ENCODE results near the gene ADISSP. TPM values are rescaled to one million over a fixed set of nuclear protein-coding genes. Genes with fewer than 3 reads are reported as not detected.

Gene ADISSP
- total RNA-seq, 1 donor from 2014 or later = 18.0 TPM

GRCh38 chr20:3744037-3744436 lies 23.5 kb downstream of the ADISSP start:
- Mint-ChIP-seq H3K27me3 (ENCODE audit: unreplicated experiment) (peaks cover 8% of the 10 kb centered on the region), H3K4me1 (ENCODE audit: unreplicated experiment) (peaks cover 22% of the 10 kb centered on the region), H3K4me3 (ENCODE audit: unreplicated experiment) (peak overlapping the region; percentile 73), H3K9me3 (ENCODE audit: unreplicated experiment) (no peaks in the 10 kb centered on the region), H3K36me3 (ENCODE audit: low read depth, unreplicated experiment) (peaks cover 4% of the 10 kb centered on the region), H3K27ac (ENCODE audit: unreplicated experiment) (no peak overlapping the region)
- TF ChIP-seq, protein P1, sequence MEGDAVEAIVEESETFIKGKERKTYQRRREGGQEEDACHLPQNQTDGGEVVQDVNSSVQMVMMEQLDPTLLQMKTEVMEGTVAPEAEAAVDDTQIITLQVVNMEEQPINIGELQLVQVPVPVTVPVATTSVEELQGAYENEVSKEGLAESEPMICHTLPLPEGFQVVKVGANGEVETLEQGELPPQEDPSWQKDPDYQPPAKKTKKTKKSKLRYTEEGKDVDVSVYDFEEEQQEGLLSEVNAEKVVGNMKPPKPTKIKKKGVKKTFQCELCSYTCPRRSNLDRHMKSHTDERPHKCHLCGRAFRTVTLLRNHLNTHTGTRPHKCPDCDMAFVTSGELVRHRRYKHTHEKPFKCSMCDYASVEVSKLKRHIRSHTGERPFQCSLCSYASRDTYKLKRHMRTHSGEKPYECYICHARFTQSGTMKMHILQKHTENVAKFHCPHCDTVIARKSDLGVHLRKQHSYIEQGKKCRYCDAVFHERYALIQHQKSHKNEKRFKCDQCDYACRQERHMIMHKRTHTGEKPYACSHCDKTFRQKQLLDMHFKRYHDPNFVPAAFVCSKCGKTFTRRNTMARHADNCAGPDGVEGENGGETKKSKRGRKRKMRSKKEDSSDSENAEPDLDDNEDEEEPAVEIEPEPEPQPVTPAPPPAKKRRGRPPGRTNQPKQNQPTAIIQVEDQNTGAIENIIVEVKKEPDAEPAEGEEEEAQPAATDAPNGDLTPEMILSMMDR (IDR thresholded peaks at IDR 0.05; ENCODE audit: unreplicated experiment) = no peak
- DNase-seq (ENCODE audit: low spot score) = no peak

DNA sequence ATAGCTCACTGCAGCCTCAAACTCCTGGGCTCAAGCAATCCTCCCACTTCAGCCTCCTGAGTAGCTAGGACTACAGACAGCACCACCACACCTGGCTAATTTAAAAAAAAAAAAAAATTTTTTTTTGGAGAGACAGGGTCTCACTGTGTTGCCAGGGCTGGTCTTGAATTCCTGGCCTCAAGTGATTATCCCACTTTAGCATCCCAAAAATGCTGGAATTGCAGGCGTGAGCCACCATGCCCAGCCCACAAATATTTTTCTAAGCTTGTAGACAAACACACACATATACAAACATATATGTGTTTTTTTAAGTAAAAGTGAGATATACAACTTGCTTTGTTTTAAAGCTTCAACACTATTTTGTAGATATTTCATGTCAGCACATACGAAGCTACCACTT lies 24.3 kb downstream of the ADISSP start:
- H3K27me3 Mint-ChIP-seq (ENCODE audit: unreplicated experiment) = peaks cover 8% of the 10 kb centered on the region
- no peak overlapping the region for H3K27ac Mint-ChIP-seq (ENCODE audit: unreplicated experiment)
- TF ChIP-seq, protein P1 (IDR thresholded peaks at IDR 0.05; ENCODE audit: unreplicated experiment) = no peak
- H3K9me3 Mint-ChIP-seq (ENCODE audit: unreplicated experiment) = no peaks in the 10 kb centered on the region
- H3K36me3 Mint-ChIP-seq (ENCODE audit: low read depth, unreplicated experiment) = peaks cover 6% of the 10 kb centered on the region
- H3K4me1 Mint-ChIP-seq (ENCODE audit: unreplicated experiment) = peaks cover 30% of the 10 kb centered on the region
- no peak overlapping the region for H3K4me3 Mint-ChIP-seq (ENCODE audit: unreplicated experiment)
- no peak for DNase-seq (ENCODE audit: low spot score)

GRCh38 chr20:3741836-3742458 lies 25.6 kb downstream of the ADISSP start:
- Mint-ChIP-seq H3K36me3 (ENCODE audit: low read depth, unreplicated experiment) (peaks cover 8% of the 10 kb centered on the region), H3K27ac (ENCODE audit: unreplicated experiment) (no peak overlapping the region), H3K4me3 (ENCODE audit: unreplicated experiment) (no peak overlapping the region), H3K9me3 (ENCODE audit: unreplicated experiment) (no peaks in the 10 kb centered on the region), H3K4me1 (ENCODE audit: unreplicated experiment) (peaks cover 35% of the 10 kb centered on the region), H3K27me3 (ENCODE audit: unreplicated experiment) (peaks cover 4% of the 10 kb centered on the region)
- TF ChIP-seq, protein P1 (IDR thresholded peaks at IDR 0.05; ENCODE audit: unreplicated experiment) = no peak
- DNase-seq (ENCODE audit: low spot score) = no peak

- TF ChIP-seq, protein P1 (IDR thresholded peaks at IDR 0.05; ENCODE audit: unreplicated experiment) = no peak
- H3K4me3 Mint-ChIP-seq (ENCODE audit: unreplicated experiment) = no peak overlapping the region
- no peak for DNase-seq (ENCODE audit: low spot score)
Observed at GRCh38 chr20:3740615-3741301, 26.8 kb downstream of the ADISSP start.

GRCh38 chr20:3739926-3740451 lies 27.6 kb downstream of the ADISSP start:
- TF ChIP-seq, protein P1 (IDR thresholded peaks at IDR 0.05; ENCODE audit: unreplicated experiment) = no peak
- Mint-ChIP-seq H3K4me3 (ENCODE audit: unreplicated experiment) (no peak overlapping the region), H3K4me1 (ENCODE audit: unreplicated experiment) (peaks cover 37% of the 10 kb centered on the region), H3K36me3 (ENCODE audit: low read depth, unreplicated experiment) (peaks cover 10% of the 10 kb centered on the region), H3K27me3 (ENCODE audit: unreplicated experiment) (no peaks in the 10 kb centered on the region), H3K27ac (ENCODE audit: unreplicated experiment) (peak overlapping the region; percentile 70), H3K9me3 (ENCODE audit: unreplicated experiment) (no peaks in the 10 kb centered on the region)
- DNase-seq (ENCODE audit: low spot score) = no peak

More at GRCh38 chr20:3740615-3741301, 26.8 kb downstream of the ADISSP start:
- H3K4me1 Mint-ChIP-seq (ENCODE audit: unreplicated experiment) = peaks cover 35% of the 10 kb centered on the region
- H3K27ac Mint-ChIP-seq (ENCODE audit: unreplicated experiment) = peak overlapping the region; percentile 48
- H3K9me3 Mint-ChIP-seq (ENCODE audit: unreplicated experiment) = no peaks in the 10 kb centered on the region
- H3K36me3 Mint-ChIP-seq (ENCODE audit: low read depth, unreplicated experiment) = peaks cover 8% of the 10 kb centered on the region
- no peaks in the 10 kb centered on the region for H3K27me3 Mint-ChIP-seq (ENCODE audit: unreplicated experiment)
